ENCODE data around the gene PID1. TPM values are rescaled to one million over a fixed set of nuclear protein-coding genes. Genes with fewer than 3 reads are reported as not detected.

Gene PID1
- polyA plus RNA-seq, 3 donors, result 61.8 to 117 (median 62.3) TPM

DNA sequence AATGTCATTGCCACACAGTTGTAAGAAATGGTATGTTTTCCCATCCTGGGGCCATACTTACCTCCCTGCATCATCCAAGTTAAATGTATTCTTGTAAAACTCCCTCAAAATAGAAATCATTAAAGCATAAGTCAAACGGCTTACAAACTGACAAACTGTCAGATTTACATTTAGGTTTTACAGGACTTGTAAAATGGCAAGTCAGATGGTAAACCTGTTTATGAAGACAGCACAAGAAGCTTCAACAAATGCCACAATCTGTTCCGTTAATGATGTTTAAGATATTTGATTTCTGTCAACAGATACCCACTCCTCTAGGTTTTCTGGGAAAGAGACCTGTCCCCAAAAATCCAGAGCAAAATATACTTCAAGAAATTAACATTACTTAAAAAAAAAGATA lies 197.2 kb downstream of the PID1 start:
- Histone ChIP-seq H3K27me3 (ENCODE audit: control insufficient read depth in 2 of 2, insufficient read depth in 2 of 2, low read length in 2 of 2) (no peaks in the 10 kb centered on the region), H3K9ac (ENCODE audit: insufficient read depth, low read length, poor library complexity, severe bottlenecking) (no peak overlapping the region), H3K4me3 (replicated peaks in 1 of 3; ENCODE audit: low read depth in 2 of 3, low read length in 3 of 3) (no peak overlapping the region), H3K79me2 (ENCODE audit: insufficient read depth, low read length) (no peaks in the 10 kb centered on the region), H3K36me3 (replicated peaks in 1 of 2; ENCODE audit: control insufficient read depth in 1 of 2, insufficient read depth in 2 of 2, low read length in 2 of 2) (no peaks in the 10 kb centered on the region), H3K9me3 (replicated peaks in 1 of 2; ENCODE audit: control insufficient read depth in 1 of 2, insufficient read depth in 1 of 2, low read length in 2 of 2) (peaks cover 25 to 84% of the 10 kb centered on the region in 2 donors), H3K27ac (ENCODE audit: low read depth in 1 of 2, low read length in 2 of 2) (no peak overlapping the region), H3K4me2 (replicated peaks; ENCODE audit: extremely low read depth, low read length, poor library complexity, severe bottlenecking) (no peak overlapping the region), H4K20me1 (ENCODE audit: insufficient read depth, low read length) (no peaks in the 10 kb centered on the region), H3K4me1 (ENCODE audit: control insufficient read depth in 1 of 2, insufficient read depth in 2 of 2, low read length in 2 of 2) (no peaks in the 10 kb centered on the region), H2AFZ (ENCODE audit: insufficient read depth, low read depth, low read length, poor library complexity, severe bottlenecking) (no peak overlapping the region)
- TF ChIP-seq, protein P1, sequence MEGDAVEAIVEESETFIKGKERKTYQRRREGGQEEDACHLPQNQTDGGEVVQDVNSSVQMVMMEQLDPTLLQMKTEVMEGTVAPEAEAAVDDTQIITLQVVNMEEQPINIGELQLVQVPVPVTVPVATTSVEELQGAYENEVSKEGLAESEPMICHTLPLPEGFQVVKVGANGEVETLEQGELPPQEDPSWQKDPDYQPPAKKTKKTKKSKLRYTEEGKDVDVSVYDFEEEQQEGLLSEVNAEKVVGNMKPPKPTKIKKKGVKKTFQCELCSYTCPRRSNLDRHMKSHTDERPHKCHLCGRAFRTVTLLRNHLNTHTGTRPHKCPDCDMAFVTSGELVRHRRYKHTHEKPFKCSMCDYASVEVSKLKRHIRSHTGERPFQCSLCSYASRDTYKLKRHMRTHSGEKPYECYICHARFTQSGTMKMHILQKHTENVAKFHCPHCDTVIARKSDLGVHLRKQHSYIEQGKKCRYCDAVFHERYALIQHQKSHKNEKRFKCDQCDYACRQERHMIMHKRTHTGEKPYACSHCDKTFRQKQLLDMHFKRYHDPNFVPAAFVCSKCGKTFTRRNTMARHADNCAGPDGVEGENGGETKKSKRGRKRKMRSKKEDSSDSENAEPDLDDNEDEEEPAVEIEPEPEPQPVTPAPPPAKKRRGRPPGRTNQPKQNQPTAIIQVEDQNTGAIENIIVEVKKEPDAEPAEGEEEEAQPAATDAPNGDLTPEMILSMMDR (IDR thresholded peaks at IDR 0.05), result no peak
- Mint-ChIP-seq H3K9me3 (peaks cover 16 to 38% (median 28%) of the 10 kb centered on the region in 7 donors), H3K4me1 (no peaks in the 10 kb centered on the region), H3K4me3 (no peak overlapping the region), H3K36me3 (peaks cover 4 to 5% of the 10 kb centered on the region in 2 donors), H3K27ac (no peak overlapping the region), H3K27me3 (ENCODE audit: low read depth in 3 of 3) (no peaks in the 10 kb centered on the region)
- no peak for DNase-seq
- no CpG with 5 or more reads among the region's 2 CpGs for WGBS (ENCODE audit: insufficient coverage)
- intact Hi-C loops (cut with micrococcal nuclease), result no loop called here

DNA sequence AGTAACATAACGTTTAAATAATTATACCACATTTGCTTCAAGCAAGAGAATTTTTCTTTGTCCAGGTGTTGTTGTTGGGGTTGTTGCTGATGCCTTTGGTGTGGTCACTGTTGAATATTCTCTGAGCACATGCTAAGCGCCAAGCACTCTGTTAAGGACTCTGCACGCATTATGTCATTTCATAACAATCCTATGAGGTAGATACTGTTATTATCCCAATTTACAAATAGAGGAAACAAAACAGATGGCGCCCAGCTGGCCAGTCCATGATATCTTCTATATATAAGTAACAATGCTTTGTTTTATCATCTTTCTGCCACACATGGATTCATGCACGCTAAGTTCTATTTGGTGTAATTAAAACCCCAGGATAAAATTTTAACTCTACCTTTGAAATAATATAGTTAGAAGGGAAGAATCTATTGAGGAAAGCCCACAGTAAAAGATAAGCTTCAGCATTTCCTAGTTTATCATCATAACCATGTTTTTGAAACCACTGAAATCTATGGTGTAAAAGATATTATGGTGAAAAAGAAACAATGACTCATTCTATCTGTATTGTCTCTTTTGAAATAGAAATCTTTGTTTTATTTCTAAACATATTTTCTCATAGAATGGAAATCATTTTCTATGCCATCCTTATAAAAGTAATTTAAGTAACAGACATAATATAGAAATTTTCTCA lies 199.7 kb downstream of the PID1 start:
- no peak overlapping the region for H3K27ac ChIP-seq (ENCODE audit: low read depth in 1 of 2, low read length in 2 of 2)
- peaks cover 46 to 90% of the 10 kb centered on the region in 2 donors for H3K9me3 ChIP-seq (replicated peaks in 1 of 2; ENCODE audit: control insufficient read depth in 1 of 2, insufficient read depth in 1 of 2, low read length in 2 of 2)
- H3K27me3 ChIP-seq (ENCODE audit: control insufficient read depth in 2 of 2, insufficient read depth in 2 of 2, low read length in 2 of 2), result no peaks in the 10 kb centered on the region
- TF ChIP-seq, protein P1 (IDR thresholded peaks at IDR 0.05), result no peak
- no peaks in the 10 kb centered on the region for H3K4me1 ChIP-seq (ENCODE audit: control insufficient read depth in 1 of 2, insufficient read depth in 2 of 2, low read length in 2 of 2)
- H3K36me3 ChIP-seq (replicated peaks in 1 of 2; ENCODE audit: control insufficient read depth in 1 of 2, insufficient read depth in 2 of 2, low read length in 2 of 2), result no peaks in the 10 kb centered on the region
- Mint-ChIP-seq H3K27ac (no peak overlapping the region), H3K4me3 (no peak overlapping the region), H3K9me3 (peaks cover 22 to 50% (median 35%) of the 10 kb centered on the region in 7 donors), H3K36me3 (no peaks in the 10 kb centered on the region), H3K27me3 (ENCODE audit: low read depth in 3 of 3) (no peaks in the 10 kb centered on the region), H3K4me1 (no peaks in the 10 kb centered on the region)
- H3K4me2 ChIP-seq (replicated peaks; ENCODE audit: extremely low read depth, low read length, poor library complexity, severe bottlenecking), result no peak overlapping the region
- H2AFZ ChIP-seq (ENCODE audit: insufficient read depth, low read depth, low read length, poor library complexity, severe bottlenecking), result no peak overlapping the region
- no peaks in the 10 kb centered on the region for H4K20me1 ChIP-seq (ENCODE audit: insufficient read depth, low read length)
- no peak for DNase-seq
- WGBS (ENCODE audit: insufficient coverage), result no CpG with 5 or more reads among the region's 5 CpGs
- H3K79me2 ChIP-seq (ENCODE audit: insufficient read depth, low read length), result no peaks in the 10 kb centered on the region
- H3K9ac ChIP-seq (ENCODE audit: insufficient read depth, low read length, poor library complexity, severe bottlenecking), result no peak overlapping the region
- H3K4me3 ChIP-seq (replicated peaks in 1 of 3; ENCODE audit: low read depth in 2 of 3, low read length in 3 of 3), result no peak overlapping the region
- intact Hi-C loops (cut with micrococcal nuclease), result no loop called here
